HepG2 (cell line): ENCODE data around the gene ENO4. TPM values are rescaled to one million over a fixed set of nuclear protein-coding genes. Genes with fewer than 3 reads are reported as not detected.

Source experiments
- ATAC-seq: fragments of 200-7000 bp; cut with Tn5 transposase; 3 replicates; pipeline ENCODE4 v1.9.1; 2020; ENCODE audit warnings: mild to moderate bottlenecking, moderate library complexity
- BruUV-seq: library from RNA; stranded (reverse); fragments of 400-500 nt; replicated peaks from 2 replicates; lab custom pipeline; 2021; lab: Mats Ljungman, UMichigan
- CTCF ChIA-PET: fragments of 300-600 bp; formaldehyde crosslinking; extraction: SDS; loops from one replicate; lab custom pipeline; 2021; ENCODE audit warnings: low total read pairs, inconsistent platforms, low intra/inter-chr PET ratio; lab: Yijun Ruan, JAX
- POLR2A ChIA-PET: fragments of 350-600 bp; sonication (Branson Sonifier 250); formaldehyde crosslinking; loops from one replicate; lab custom pipeline; 2020; ENCODE audit warnings: antibody characterized with exemption, inconsistent platforms; lab: Yijun Ruan, JAX
- DNase-seq: peaks from one replicate; pipeline ENCODE4 v3.0.0-alpha.2; 2015; ENCODE audit warnings: low spot score
- FAIRE-seq: peaks from 3 replicates; lab custom pipeline; 2011; peaks lifted over from hg19 to GRCh38; lab: Jason Lieb, UNC
- H2AFZ ChIP-seq: one replicate; pipeline ENCODE4 v1.6.1; 2011; ENCODE audit warnings: low read length, inconsistent platforms
- H3K27ac ChIP-seq: fragments of 300-600 bp; 3 replicates; pipeline ENCODE4 v1.8.0; 2011; ENCODE audit warnings: mixed run types, mild to moderate bottlenecking, mixed read lengths, low read length, inconsistent platforms; ENCODE audit not compliant: insufficient read depth; ENCODE audit errors: extremely low read length
- H3K27me3 ChIP-seq, 2 experiments: fragments of 200-600 bp in 1 of 2; 2 replicates in 1 of 2; 3 replicates in 1 of 2; pipeline versions ENCODE4 v1.6.0 to v1.8.0; 2011; ENCODE audit warnings: low read length in 2 of 2, mild to moderate bottlenecking in 2 of 2, moderate library complexity in 2 of 2, inconsistent platforms in 1 of 2; ENCODE audit not compliant: insufficient read depth in 2 of 2, control insufficient read depth in 1 of 2
- H3K36me3 ChIP-seq, 2 experiments: fragments of 200-600 bp in 1 of 2; replicated peaks in 1 of 2; 2 replicates in 1 of 2; 3 replicates in 1 of 2; pipeline versions ENCODE4 v1.5.1 to v1.8.0; 2011; ENCODE audit warnings: low read length in 2 of 2, inconsistent platforms in 1 of 2; ENCODE audit not compliant: insufficient read depth in 2 of 2, control insufficient read depth in 1 of 2
- H3K4me1 ChIP-seq: 2 replicates; pipeline ENCODE4 v1.5.1; 2012; ENCODE audit warnings: low read length, inconsistent platforms; ENCODE audit not compliant: insufficient read depth
- H3K4me2 ChIP-seq: 2 replicates; pipeline ENCODE4 v1.6.0; 2011; ENCODE audit warnings: low read depth, low read length, inconsistent platforms
- H3K4me3 ChIP-seq, 3 experiments: fragments of 200-600 bp in 1 of 3; sonication (generic), shearing (Covaris generic) in 1 of 3; replicated peaks in 1 of 3; 2 replicates each; pipeline ENCODE4 v1.5.1; 2011 to 2016; ENCODE audit warnings: low read length in 3 of 3, inconsistent platforms in 2 of 3, low read depth in 2 of 3, mild to moderate bottlenecking in 2 of 3, control low read depth in 1 of 3, mixed read lengths in 1 of 3; ENCODE audit not compliant: insufficient read depth in 1 of 3
- H3K79me2 ChIP-seq: one replicate; pipeline ENCODE4 v1.6.1; 2011; ENCODE audit warnings: low read length, inconsistent platforms; ENCODE audit not compliant: insufficient read depth
- H3K9ac ChIP-seq: 2 replicates; pipeline ENCODE4 v1.6.0; 2011; ENCODE audit warnings: mild to moderate bottlenecking, low read depth, low read length, inconsistent platforms; ENCODE audit not compliant: insufficient read depth
- H3K9me3 ChIP-seq: 2 replicates; pipeline ENCODE4 v1.5.1; 2012; ENCODE audit warnings: mild to moderate bottlenecking, low read length
- H4K20me1 ChIP-seq: 2 replicates; pipeline ENCODE4 v1.6.0; 2011; ENCODE audit warnings: inconsistent platforms, mild to moderate bottlenecking, low read length, moderate library complexity; ENCODE audit not compliant: insufficient read depth
- ISL2 ChIP-seq: sonication (generic); formaldehyde crosslinking; IDR thresholded peaks from 2 replicates; pipeline ENCODE4 v1.5.0; 2020; ENCODE audit warnings: missing genetic modification reagents
- MED13 ChIP-seq: sonication (generic); formaldehyde crosslinking; IDR thresholded peaks from 2 replicates; pipeline ENCODE4 v1.5.0; 2020; ENCODE audit warnings: missing genetic modification reagents
- RFX1 ChIP-seq: fragments of 450-650 bp; IDR thresholded peaks from 2 replicates; pipeline ENCODE4 v1.6.1; 2017
- ZBTB3 ChIP-seq: sonication (generic); formaldehyde crosslinking; IDR thresholded peaks from 2 replicates; pipeline ENCODE4 v1.4.0; 2020; ENCODE audit warnings: low read depth, mild to moderate bottlenecking, moderate library complexity, missing genetic modification reagents, borderline replicate concordance
- ZNF30 ChIP-seq: sonication (generic); formaldehyde crosslinking; IDR thresholded peaks from 2 replicates; pipeline ENCODE4 v1.5.0; 2020; ENCODE audit warnings: mild to moderate bottlenecking, missing genetic modification reagents
- ZNF703 ChIP-seq: sonication (generic); formaldehyde crosslinking; IDR thresholded peaks from 2 replicates; pipeline ENCODE4 v1.5.1; 2020; ENCODE audit warnings: missing genetic modification reagents, mild to moderate bottlenecking, moderate library complexity, borderline replicate concordance
- WGBS: methylation state at CpG from one replicate; pipeline ENCODE4 v1.1.6; 2017; ENCODE audit warnings: low lambda C conversion rate; 5-methylcytosine and 5-hydroxymethylcytosine counted together
- in situ Hi-C: cut with HindIII; loops from 2 replicates; pipeline ENCODE4 v1.10.0; 2017; ENCODE audit warnings: low pct_unique_long_range_greater_than_20kb; ENCODE audit not compliant: extremely low pct_ligation_motif_present
- intact Hi-C: fragments of 100-400 bp; cut with micrococcal nuclease; formaldehyde crosslinking; loops from one replicate; pipeline ENCODE4 v1.10.0; 2022; ENCODE audit not compliant: unreplicated experiment
- polyA plus RNA-seq, 8 experiments: library from polyadenylated mRNA; depleted of rRNA in 3 of 8; stranded (reverse) in 7 of 8; unstranded in 1 of 8; fragments of >200 nt; fragmentation: Illumina TruSeq in 4 of 8; extraction: Trizol in 4 of 8; gene quantifications; 2 replicates each; pipeline versions ENCODE4 v1.2.1 to v1.2.3, GENCODE V29; 2011 to 2016; ENCODE audit warnings: low read depth in 4 of 8, missing spikeins in 1 of 8, mixed read lengths in 1 of 8; ENCODE audit not compliant: insufficient read depth in 1 of 8
- total RNA-seq, 5 experiments: library from RNA; depleted of rRNA; stranded (reverse); fragments of >200 nt; fragmentation: Illumina TruSeq; extraction: Trizol; gene quantifications; 2 replicates each; pipeline ENCODE4 v1.2.3, GENCODE V29; 2016; ENCODE audit warnings: low read depth in 1 of 5
- TF ChIP-seq, protein P1 (sequence below): sonication (generic); formaldehyde crosslinking; IDR thresholded peaks from 2 replicates; pipeline ENCODE4 v1.5.1; 2020; ENCODE audit warnings: mild to moderate bottlenecking, moderate library complexity, missing genetic modification reagents
- TF ChIP-seq, protein P2 (sequence below): sonication (generic); formaldehyde crosslinking; conservative IDR thresholded peaks from 2 replicates; pipeline ENCODE4 v1.4.0; 2020; ENCODE audit warnings: missing genetic modification reagents
- TF ChIP-seq, protein P3 (sequence below): IDR thresholded peaks from 2 replicates; pipeline ENCODE4 v1.4.0; 2020; ENCODE audit warnings: mild to moderate bottlenecking, missing genetic modification reagents

ENO4 gene
- total and polyA plus RNA-seq, 2 of the 13 experiments (the other 11 are each of a cell fraction or from before 2014, with no cell fraction given) = not detected

DNA sequence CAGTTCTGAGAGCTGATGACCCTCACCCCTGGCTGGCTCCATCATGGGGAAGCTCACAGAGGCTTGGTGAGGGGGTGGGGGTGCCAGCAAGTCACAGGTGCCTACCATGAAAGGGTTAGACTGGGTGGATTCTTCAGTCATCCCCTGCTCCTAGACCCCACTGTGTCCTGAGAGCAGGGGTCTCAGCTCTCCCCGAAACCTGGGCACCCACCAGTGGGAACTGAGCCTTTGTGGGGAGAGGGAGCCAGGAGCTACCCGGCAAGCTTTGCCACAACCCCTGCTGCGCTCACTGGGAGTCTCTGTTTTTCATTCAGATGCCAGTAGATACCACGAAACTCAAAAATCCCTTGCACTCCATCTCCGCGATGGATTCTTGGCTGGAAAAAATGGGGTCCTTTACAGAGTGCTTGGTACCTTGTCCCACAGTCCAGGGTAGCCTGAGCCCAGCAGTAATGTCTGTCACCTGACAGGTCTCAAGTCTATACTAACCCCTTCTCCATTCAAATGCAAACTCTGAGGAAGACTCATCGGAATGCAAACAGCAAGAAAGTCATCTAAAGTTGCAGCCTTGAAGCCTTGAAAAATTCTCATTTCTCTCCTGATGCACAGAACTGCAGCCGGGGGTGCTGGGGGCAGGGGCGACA lies 48.9 kb upstream of the ENO4 start:
- H3K9me3 ChIP-seq = no peaks in the 10 kb centered on the region
- intact Hi-C loops (no loop called here), in situ Hi-C loops (no loop called here)
- DNase-seq = no peak
- ATAC-seq = no peak
- no peaks in the 10 kb centered on the region for H4K20me1 ChIP-seq
- no peaks in the 10 kb centered on the region for H3K36me3 ChIP-seq
- no peak for TF ChIP-seq RFX1
- no peak for TF ChIP-seq ISL2 (CRISPR knock-in tag)
- TF ChIP-seq, protein P1, sequence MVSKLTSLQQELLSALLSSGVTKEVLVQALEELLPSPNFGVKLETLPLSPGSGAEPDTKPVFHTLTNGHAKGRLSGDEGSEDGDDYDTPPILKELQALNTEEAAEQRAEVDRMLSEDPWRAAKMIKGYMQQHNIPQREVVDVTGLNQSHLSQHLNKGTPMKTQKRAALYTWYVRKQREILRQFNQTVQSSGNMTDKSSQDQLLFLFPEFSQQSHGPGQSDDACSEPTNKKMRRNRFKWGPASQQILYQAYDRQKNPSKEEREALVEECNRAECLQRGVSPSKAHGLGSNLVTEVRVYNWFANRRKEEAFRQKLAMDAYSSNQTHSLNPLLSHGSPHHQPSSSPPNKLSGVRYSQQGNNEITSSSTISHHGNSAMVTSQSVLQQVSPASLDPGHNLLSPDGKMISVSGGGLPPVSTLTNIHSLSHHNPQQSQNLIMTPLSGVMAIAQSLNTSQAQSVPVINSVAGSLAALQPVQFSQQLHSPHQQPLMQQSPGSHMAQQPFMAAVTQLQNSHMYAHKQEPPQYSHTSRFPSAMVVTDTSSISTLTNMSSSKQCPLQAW (CRISPR knock-in tag) = no peak
- TF ChIP-seq, protein P2, sequence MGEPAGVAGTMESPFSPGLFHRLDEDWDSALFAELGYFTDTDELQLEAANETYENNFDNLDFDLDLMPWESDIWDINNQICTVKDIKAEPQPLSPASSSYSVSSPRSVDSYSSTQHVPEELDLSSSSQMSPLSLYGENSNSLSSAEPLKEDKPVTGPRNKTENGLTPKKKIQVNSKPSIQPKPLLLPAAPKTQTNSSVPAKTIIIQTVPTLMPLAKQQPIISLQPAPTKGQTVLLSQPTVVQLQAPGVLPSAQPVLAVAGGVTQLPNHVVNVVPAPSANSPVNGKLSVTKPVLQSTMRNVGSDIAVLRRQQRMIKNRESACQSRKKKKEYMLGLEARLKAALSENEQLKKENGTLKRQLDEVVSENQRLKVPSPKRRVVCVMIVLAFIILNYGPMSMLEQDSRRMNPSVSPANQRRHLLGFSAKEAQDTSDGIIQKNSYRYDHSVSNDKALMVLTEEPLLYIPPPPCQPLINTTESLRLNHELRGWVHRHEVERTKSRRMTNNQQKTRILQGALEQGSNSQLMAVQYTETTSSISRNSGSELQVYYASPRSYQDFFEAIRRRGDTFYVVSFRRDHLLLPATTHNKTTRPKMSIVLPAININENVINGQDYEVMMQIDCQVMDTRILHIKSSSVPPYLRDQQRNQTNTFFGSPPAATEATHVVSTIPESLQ (CRISPR knock-in tag) = no peak
- TF ChIP-seq, protein P3, sequence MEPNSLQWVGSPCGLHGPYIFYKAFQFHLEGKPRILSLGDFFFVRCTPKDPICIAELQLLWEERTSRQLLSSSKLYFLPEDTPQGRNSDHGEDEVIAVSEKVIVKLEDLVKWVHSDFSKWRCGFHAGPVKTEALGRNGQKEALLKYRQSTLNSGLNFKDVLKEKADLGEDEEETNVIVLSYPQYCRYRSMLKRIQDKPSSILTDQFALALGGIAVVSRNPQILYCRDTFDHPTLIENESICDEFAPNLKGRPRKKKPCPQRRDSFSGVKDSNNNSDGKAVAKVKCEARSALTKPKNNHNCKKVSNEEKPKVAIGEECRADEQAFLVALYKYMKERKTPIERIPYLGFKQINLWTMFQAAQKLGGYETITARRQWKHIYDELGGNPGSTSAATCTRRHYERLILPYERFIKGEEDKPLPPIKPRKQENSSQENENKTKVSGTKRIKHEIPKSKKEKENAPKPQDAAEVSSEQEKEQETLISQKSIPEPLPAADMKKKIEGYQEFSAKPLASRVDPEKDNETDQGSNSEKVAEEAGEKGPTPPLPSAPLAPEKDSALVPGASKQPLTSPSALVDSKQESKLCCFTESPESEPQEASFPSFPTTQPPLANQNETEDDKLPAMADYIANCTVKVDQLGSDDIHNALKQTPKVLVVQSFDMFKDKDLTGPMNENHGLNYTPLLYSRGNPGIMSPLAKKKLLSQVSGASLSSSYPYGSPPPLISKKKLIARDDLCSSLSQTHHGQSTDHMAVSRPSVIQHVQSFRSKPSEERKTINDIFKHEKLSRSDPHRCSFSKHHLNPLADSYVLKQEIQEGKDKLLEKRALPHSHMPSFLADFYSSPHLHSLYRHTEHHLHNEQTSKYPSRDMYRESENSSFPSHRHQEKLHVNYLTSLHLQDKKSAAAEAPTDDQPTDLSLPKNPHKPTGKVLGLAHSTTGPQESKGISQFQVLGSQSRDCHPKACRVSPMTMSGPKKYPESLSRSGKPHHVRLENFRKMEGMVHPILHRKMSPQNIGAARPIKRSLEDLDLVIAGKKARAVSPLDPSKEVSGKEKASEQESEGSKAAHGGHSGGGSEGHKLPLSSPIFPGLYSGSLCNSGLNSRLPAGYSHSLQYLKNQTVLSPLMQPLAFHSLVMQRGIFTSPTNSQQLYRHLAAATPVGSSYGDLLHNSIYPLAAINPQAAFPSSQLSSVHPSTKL (CRISPR knock-in tag) = no peak
- TF ChIP-seq ZNF30 (CRISPR knock-in tag) = no peak
- TF ChIP-seq ZNF703 = no peak
- no peak for TF ChIP-seq ZBTB3 (CRISPR knock-in tag)
- no peak for TF ChIP-seq MED13 (CRISPR knock-in tag)
- ChIA-PET POLR2A (no interaction called here), CTCF (interaction anchor here (5.6 kb wide), 1 partner anchor 375 kb away, joined by 76 read pairs; no protein-coding TSS in a partner anchor)
- H3K27ac ChIP-seq = no peak overlapping the region
- WGBS = 54% methylated on average over 9 of the region's 9 CpGs
- no peaks in the 10 kb centered on the region for H3K4me1 ChIP-seq
- H2AFZ ChIP-seq = no peak overlapping the region
- FAIRE-seq = no peak
- H3K27me3 ChIP-seq = peaks cover 3 to 17% of the 10 kb centered on the region in 2 experiments; a peak in 2 of 5 replicates
- H3K9ac ChIP-seq = no peak overlapping the region
- H3K4me2 ChIP-seq = no peak overlapping the region
- no TSS peak for BruUV-seq
- no peaks in the 10 kb centered on the region for H3K79me2 ChIP-seq
- H3K4me3 ChIP-seq = no peak overlapping the region
